HepG2 (cell line): ENCODE results near the gene ENO2. TPM values are rescaled to one million over a fixed set of nuclear protein-coding genes. Genes with fewer than 3 reads are reported as not detected.

Experiments
- CAMTA2 ChIP-seq: sonication (generic); formaldehyde crosslinking; IDR thresholded peaks from 2 replicates; pipeline ENCODE4 v1.4.0; 2020; ENCODE audit warnings: mild to moderate bottlenecking, missing genetic modification reagents, borderline replicate concordance
- HNRNPK ChIP-seq: fragments of 200-400 bp; formaldehyde crosslinking; IDR thresholded peaks from 2 replicates; pipeline ENCODE4 v1.6.1; 2018; ENCODE audit warnings: low read length, low read depth, moderate library complexity, mild to moderate bottlenecking; ENCODE audit not compliant: poor library complexity, severe bottlenecking
- MTA1 ChIP-seq: sonication (generic); formaldehyde crosslinking; IDR thresholded peaks from 2 replicates; pipeline ENCODE4 v1.4.0; 2020; ENCODE audit warnings: missing genetic modification reagents, mild to moderate bottlenecking, borderline replicate concordance
- NFKBIZ ChIP-seq: IDR thresholded peaks from 2 replicates; pipeline ENCODE4 v1.6.1; 2018; ENCODE audit warnings: missing genetic modification reagents, missing compliant biosample characterization
- NFRKB ChIP-seq: fragments of 450-650 bp; IDR thresholded peaks from 2 replicates; pipeline ENCODE4 v1.6.1; 2017
- RBM39 ChIP-seq: fragments of 200-400 bp; formaldehyde crosslinking; IDR thresholded peaks from one replicate; pipeline ENCODE4 v1.6.1; 2018; ENCODE audit warnings: antibody characterized with exemption, mild to moderate bottlenecking, low read depth, low read length; ENCODE audit not compliant: poor library complexity, severe bottlenecking
- SETDB1 ChIP-seq: sonication (generic); formaldehyde crosslinking; IDR thresholded peaks from 2 replicates; pipeline ENCODE4 v1.5.1; 2020; ENCODE audit warnings: missing genetic modification reagents, mild to moderate bottlenecking, borderline replicate concordance
- SMAD9 ChIP-seq: sonication (generic); formaldehyde crosslinking; IDR thresholded peaks from 2 replicates; pipeline ENCODE4 v1.5.1; 2020; ENCODE audit warnings: mild to moderate bottlenecking, missing genetic modification reagents
- TSC22D2 ChIP-seq: sonication (generic); formaldehyde crosslinking; IDR thresholded peaks from 2 replicates; pipeline ENCODE4 v1.5.1; 2020; ENCODE audit warnings: missing genetic modification reagents, mild to moderate bottlenecking, borderline replicate concordance
- ZFX ChIP-seq: sonication (generic); formaldehyde crosslinking; IDR thresholded peaks from 2 replicates; pipeline ENCODE4 v1.4.0; 2020; ENCODE audit warnings: mild to moderate bottlenecking, low read depth, missing genetic modification reagents, moderate library complexity
- ZNF570 ChIP-seq: sonication (generic); formaldehyde crosslinking; IDR thresholded peaks from 2 replicates; pipeline ENCODE4 v1.4.0; 2020; ENCODE audit warnings: mild to moderate bottlenecking, missing genetic modification reagents, borderline replicate concordance
- polyA plus RNA-seq, 8 experiments: library from polyadenylated mRNA; depleted of rRNA in 3 of 8; stranded (reverse) in 7 of 8; unstranded in 1 of 8; fragments of >200 nt; fragmentation: Illumina TruSeq in 4 of 8; extraction: Trizol in 4 of 8; gene quantifications; 2 replicates each; pipeline versions ENCODE4 v1.2.1 to v1.2.3, GENCODE V29; 2011 to 2016; ENCODE audit warnings: low read depth in 4 of 8, missing spikeins in 1 of 8, mixed read lengths in 1 of 8; ENCODE audit not compliant: insufficient read depth in 1 of 8
- total RNA-seq, 5 experiments: library from RNA; depleted of rRNA; stranded (reverse); fragments of >200 nt; fragmentation: Illumina TruSeq; extraction: Trizol; gene quantifications; 2 replicates each; pipeline ENCODE4 v1.2.3, GENCODE V29; 2016; ENCODE audit warnings: low read depth in 1 of 5
- TF ChIP-seq, protein P1 (sequence below): sonication (generic); formaldehyde crosslinking; IDR thresholded peaks from 2 replicates; pipeline ENCODE4 v1.4.0; 2020; ENCODE audit warnings: missing genetic modification reagents
- TF ChIP-seq, protein P2 (sequence below): sonication (generic); formaldehyde crosslinking; IDR thresholded peaks from 2 replicates; pipeline ENCODE4 v1.5.0; 2020; ENCODE audit warnings: missing genetic modification reagents
- TF ChIP-seq, protein P3 (sequence below): sonication (generic); formaldehyde crosslinking; IDR thresholded peaks from 2 replicates; pipeline ENCODE4 v1.5.1; 2020; ENCODE audit warnings: mild to moderate bottlenecking, missing genetic modification reagents
- TF ChIP-seq, protein P4 (sequence below): IDR thresholded peaks from 2 replicates; pipeline ENCODE4 v1.6.1; 2012; ENCODE audit warnings: inconsistent platforms
- TF ChIP-seq, protein P5 (sequence below): sonication (generic); formaldehyde crosslinking; IDR thresholded peaks from 2 replicates; pipeline ENCODE4 v1.4.0; 2020; ENCODE audit warnings: mild to moderate bottlenecking, missing genetic modification reagents
- TF ChIP-seq, protein P6 (sequence below): sonication (generic); formaldehyde crosslinking; IDR thresholded peaks from 2 replicates; pipeline ENCODE4 v1.5.0; 2020; ENCODE audit warnings: mild to moderate bottlenecking, missing genetic modification reagents
- TF ChIP-seq, protein P7 (sequence below): sonication (generic); formaldehyde crosslinking; IDR thresholded peaks from 2 replicates; pipeline ENCODE4 v1.5.0; 2020; ENCODE audit warnings: mild to moderate bottlenecking, missing genetic modification reagents, borderline replicate concordance

Gene ENO2
- total and polyA plus RNA-seq, 2 of the 13 experiments (the other 11 are each of a cell fraction or from before 2014, with no cell fraction given), result 19.3 to 136 TPM

DNA sequence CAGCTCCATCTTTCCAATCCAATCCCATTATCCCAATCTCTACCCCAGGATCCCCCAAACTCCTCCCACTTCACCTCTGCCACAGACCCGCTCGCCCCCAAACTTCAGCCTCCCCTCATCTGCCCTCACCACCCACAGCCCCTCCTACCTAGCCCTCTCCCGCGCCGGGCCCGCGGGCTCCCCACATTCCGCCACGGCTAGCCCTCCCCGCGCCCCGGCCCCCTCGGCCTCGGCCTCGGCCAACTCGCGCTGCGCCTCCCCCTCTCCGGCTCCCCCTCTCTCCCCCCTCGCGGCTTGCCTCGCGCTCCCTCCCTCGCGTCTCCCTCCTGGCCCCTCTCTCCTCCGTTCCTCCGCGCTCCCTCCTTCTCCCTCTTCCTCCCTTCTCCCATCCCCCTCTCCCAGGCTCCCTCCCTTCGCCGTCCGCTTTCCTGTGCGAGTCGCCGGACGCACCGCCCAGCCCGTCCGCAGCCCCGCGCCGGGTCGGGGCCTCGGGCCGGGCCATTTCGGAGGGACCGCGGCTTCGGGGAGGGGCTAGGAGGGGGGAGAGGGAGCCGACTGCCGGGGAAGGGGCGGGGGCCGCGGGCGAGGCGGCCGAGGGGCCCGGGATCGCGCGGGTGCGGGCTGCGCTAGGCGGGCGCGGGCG is 13.1 kb downstream of the ENO2 start, which contains the start of gene ATN1 (continued):
- TF ChIP-seq, protein P1, sequence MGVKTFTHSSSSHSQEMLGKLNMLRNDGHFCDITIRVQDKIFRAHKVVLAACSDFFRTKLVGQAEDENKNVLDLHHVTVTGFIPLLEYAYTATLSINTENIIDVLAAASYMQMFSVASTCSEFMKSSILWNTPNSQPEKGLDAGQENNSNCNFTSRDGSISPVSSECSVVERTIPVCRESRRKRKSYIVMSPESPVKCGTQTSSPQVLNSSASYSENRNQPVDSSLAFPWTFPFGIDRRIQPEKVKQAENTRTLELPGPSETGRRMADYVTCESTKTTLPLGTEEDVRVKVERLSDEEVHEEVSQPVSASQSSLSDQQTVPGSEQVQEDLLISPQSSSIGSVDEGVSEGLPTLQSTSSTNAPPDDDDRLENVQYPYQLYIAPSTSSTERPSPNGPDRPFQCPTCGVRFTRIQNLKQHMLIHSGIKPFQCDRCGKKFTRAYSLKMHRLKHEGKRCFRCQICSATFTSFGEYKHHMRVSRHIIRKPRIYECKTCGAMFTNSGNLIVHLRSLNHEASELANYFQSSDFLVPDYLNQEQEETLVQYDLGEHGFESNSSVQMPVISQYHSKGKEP (CRISPR knock-in tag), result no peak
- TF ChIP-seq NFKBIZ (CRISPR knock-in tag), result no peak
- TF ChIP-seq, protein P2, sequence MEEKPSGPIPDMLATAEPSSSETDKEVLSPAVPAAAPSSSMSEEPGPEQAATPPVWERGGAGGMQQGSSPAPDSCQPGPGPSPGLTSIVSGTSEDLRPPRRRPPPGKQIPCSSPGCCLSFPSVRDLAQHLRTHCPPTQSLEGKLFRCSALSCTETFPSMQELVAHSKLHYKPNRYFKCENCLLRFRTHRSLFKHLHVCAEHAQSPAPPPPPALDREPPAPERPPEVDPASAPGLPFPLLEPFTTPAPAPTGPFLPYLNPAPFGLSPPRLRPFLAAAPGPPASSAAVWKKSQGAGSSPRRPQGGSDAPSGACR (CRISPR knock-in tag), result no peak
- no peak for TF ChIP-seq NFRKB
- no peak for TF ChIP-seq TSC22D2 (CRISPR knock-in tag)
- no peak for TF ChIP-seq ZNF570 (CRISPR knock-in tag)
- TF ChIP-seq MTA1, result peak; percentile 30; the same call in 1 of the 2 replicates
- TF ChIP-seq, protein P3, sequence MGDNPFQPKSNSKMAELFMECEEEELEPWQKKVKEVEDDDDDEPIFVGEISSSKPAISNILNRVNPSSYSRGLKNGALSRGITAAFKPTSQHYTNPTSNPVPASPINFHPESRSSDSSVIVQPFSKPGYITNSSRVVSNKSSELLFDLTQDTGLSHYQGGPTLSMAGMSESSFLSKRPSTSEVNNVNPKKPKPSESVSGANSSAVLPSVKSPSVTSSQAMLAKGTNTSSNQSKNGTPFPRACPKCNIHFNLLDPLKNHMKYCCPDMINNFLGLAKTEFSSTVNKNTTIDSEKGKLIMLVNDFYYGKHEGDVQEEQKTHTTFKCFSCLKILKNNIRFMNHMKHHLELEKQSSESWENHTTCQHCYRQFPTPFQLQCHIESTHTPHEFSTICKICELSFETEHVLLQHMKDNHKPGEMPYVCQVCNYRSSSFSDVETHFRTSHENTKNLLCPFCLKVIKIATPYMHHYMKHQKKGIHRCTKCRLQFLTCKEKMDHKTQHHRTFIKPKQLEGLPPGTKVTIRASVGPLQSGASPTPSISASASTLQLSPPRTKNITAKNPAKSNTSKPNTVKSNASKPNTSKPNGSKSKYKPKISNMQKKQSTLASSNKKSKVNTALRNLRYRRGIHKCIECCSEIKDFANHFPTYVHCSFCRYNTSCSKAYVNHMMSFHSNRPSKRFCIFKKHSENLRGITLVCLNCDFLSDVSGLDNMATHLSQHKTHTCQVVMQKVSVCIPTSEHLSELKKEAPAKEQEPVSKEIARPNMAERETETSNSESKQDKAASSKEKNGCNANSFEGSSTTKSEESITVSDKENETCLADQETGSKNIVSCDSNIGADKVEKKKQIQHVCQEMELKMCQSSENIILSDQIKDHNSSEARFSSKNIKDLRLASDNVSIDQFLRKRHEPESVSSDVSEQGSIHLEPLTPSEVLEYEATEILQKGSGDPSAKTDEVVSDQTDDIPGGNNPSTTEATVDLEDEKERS (CRISPR knock-in tag), result no peak
- TF ChIP-seq, protein P4, sequence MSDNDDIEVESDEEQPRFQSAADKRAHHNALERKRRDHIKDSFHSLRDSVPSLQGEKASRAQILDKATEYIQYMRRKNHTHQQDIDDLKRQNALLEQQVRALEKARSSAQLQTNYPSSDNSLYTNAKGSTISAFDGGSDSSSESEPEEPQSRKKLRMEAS, result peak; percentile 63; the same call in 1 of the 2 replicates
- TF ChIP-seq ZFX, result peak; percentile 86
- peak; percentile 65 for TF ChIP-seq RBM39
- TF ChIP-seq, protein P5, sequence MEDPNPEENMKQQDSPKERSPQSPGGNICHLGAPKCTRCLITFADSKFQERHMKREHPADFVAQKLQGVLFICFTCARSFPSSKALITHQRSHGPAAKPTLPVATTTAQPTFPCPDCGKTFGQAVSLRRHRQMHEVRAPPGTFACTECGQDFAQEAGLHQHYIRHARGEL, result no peak
- TF ChIP-seq SETDB1 (CRISPR knock-in tag), result no peak
- TF ChIP-seq, protein P6, sequence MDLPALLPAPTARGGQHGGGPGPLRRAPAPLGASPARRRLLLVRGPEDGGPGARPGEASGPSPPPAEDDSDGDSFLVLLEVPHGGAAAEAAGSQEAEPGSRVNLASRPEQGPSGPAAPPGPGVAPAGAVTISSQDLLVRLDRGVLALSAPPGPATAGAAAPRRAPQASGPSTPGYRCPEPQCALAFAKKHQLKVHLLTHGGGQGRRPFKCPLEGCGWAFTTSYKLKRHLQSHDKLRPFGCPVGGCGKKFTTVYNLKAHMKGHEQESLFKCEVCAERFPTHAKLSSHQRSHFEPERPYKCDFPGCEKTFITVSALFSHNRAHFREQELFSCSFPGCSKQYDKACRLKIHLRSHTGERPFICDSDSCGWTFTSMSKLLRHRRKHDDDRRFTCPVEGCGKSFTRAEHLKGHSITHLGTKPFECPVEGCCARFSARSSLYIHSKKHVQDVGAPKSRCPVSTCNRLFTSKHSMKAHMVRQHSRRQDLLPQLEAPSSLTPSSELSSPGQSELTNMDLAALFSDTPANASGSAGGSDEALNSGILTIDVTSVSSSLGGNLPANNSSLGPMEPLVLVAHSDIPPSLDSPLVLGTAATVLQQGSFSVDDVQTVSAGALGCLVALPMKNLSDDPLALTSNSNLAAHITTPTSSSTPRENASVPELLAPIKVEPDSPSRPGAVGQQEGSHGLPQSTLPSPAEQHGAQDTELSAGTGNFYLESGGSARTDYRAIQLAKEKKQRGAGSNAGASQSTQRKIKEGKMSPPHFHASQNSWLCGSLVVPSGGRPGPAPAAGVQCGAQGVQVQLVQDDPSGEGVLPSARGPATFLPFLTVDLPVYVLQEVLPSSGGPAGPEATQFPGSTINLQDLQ (CRISPR knock-in tag), result no peak
- TF ChIP-seq HNRNPK, result peak; percentile 98
- no peak for TF ChIP-seq CAMTA2
- no peak for TF ChIP-seq SMAD9 (CRISPR knock-in tag)
- TF ChIP-seq, protein P7, sequence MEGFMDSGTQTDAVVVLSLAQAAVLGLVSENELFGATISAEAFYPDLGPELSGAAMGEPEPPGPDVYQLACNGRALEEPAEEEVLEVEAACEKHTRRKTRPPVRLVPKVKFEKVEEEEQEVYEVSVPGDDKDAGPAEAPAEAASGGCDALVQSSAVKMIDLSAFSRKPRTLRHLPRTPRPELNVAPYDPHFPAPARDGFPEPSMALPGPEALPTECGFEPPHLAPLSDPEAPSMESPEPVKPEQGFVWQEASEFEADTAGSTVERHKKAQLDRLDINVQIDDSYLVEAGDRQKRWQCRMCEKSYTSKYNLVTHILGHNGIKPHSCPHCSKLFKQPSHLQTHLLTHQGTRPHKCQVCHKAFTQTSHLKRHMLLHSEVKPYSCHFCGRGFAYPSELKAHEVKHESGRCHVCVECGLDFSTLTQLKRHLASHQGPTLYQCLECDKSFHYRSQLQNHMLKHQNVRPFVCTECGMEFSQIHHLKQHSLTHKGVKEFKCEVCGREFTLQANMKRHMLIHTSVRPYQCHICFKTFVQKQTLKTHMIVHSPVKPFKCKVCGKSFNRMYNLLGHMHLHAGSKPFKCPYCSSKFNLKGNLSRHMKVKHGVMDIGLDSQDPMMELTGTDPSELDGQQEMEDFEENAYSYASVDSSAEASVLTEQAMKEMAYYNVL (CRISPR knock-in tag), result peak; percentile 98
